HG03064 (cell line): Measurements from ENCODE around the gene HLA-DMA.

ENCODE experiments used
- ATAC-seq: cut with Tn5 transposase; IDR thresholded peaks from one replicate; pipeline ENCODE4 v1.9.1; 2021; ENCODE audit warnings: low read depth; ENCODE audit not compliant: unreplicated experiment

Gene HLA-DMA

DNA sequence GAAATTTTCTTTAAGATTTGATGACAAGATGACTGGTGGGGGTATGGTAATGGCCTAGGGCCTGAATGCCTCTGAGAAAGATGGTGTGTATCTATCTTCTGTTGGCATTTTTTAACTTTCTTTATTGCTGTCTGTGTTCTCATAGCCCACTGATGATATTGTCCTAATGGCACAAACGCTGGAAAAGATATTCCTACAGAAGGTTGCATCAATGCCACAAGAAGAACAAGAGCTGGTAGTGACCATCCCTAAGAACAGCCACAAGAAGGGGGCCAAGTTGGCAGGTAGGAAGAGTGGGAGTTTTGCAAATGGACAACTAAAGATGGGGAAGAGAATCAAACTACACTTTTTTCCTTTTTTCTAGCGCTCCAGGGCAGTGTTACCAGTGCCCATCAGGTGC, 23.0 kb upstream of the HLA-DMA start:
- no peak for ATAC-seq

DNA sequence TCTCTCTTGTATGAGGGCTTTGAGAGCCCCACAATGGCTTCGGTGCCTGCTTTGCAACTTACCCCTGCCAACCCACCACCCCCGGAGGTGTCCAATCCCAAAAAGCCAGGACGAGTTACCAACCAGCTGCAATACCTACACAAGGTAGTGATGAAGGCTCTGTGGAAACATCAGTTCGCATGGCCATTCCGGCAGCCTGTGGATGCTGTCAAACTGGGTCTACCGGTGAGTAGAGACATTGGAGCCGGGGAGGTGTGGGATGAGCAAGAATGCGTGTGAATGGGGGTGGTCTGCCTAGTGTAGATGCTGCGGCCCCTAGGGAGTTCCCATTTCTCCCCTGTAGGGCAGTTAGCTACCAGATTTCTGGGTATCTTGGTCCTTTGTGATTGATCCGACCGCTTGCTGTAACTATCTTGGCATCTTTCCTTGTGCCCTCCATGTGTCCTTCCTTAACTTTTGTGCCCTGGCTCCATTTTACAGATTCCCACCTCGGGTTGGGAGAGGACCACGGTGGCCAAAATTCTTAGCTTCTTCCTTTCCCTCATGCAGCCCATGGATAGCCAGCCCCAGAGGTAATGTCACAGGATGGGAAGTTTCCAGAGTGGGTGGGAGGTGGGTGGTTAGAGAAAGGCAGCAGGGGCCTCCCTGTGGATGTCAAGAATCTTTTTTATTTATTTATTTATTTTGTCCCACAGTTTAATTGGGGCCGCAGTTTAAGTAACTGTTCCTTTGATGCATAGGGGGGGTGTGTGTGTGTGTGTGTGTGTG, 21.8 kb upstream of the HLA-DMA start:
- no peak for ATAC-seq

- ATAC-seq, result no peak
Measured at GRCh38 chr6:32974016-32974333, 21.1 kb upstream of the HLA-DMA start.

GRCh38 chr6:32973144-32974015, 20.5 kb upstream of the HLA-DMA start:
- no peak for ATAC-seq

DNA sequence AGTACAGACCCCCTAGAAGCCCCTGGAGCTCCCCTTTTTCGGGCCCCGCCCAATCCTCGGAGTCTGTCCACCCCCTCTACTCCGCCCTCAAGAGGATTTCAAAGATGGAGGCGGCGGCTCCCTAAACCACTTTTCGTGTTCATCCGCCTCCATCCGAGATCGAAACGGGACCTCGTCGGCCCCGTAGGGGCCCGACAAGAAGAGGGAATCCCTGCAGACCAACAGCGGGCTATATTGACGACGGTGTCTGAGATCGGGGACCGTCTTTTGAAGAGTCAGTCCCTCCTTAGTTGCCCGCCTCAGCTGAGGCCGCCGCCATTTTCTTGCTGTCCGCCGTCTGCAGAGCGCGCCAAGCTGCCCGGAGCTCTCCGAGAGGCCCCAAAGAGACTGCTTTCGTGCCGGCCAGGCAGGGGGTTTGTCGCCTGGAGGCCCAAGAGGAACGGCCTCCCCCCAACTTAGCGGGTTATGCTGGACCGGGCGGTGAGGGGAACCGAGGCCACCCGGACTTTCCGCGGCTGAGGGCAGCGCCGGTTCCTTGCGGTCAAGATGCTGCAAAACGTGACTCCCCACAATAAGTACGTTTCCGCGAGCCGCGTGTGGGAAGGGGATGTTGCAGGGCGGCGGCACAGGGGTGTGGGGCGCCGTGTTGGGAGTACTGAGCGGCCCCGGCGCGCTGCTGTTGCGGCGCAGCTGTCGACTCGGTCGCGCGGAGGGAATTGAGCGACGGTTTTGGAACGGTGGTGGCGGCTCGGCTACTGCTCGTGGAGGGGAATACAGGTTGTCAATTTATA, 19.7 kb upstream of the HLA-DMA start:
- ATAC-seq, result no peak

DNA sequence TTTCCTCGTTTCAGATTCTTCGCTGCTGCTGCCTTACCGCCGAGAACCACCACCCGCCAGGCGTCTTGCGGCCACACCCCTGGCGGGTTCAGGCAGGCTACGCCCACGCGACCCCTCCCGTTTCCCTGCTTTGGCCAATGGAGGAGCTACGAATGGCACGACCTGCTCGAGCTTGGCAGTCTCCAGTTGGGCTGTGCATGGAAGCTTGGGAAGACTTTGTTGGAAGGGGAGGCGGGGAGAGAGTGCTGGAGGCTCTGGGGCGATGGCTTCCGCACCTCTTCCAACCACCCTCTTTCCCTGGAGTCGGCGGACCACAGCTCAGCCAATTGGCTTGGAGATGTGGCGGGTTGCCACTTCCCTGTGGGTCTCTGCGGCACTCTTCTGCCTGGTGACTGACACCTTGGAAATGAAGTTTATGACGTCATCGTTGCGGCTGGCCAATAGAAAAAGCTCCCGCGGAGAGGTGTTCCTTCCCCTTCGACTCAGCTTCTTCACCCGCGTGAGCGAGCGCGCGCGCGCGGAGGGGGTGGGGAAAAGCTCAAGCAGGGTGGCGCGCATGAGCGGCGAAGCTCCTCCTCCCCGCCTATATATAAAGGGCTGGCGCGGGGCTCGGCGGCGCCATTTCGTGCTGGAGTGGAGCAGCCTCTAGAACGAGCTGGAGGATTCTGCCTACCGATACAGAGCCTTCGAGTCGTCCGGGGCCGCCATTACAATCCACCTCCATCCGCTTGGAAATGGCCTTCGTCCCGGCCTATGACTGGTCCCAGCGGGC, 18.9 kb upstream of the HLA-DMA start:
- ATAC-seq, result peak; percentile 31

- no peak for ATAC-seq
Measured at GRCh38 chr6:32971242-32971580, 18.3 kb upstream of the HLA-DMA start.

- ATAC-seq, result no peak
Measured at GRCh38 chr6:32970413-32971241, 17.7 kb upstream of the HLA-DMA start.

- ATAC-seq, result no peak
Measured at GRCh38 chr6:32969685-32970412, 17.0 kb upstream of the HLA-DMA start.

- no peak for ATAC-seq
Measured at GRCh38 chr6:32968867-32969684, 16.2 kb upstream of the HLA-DMA start.

DNA sequence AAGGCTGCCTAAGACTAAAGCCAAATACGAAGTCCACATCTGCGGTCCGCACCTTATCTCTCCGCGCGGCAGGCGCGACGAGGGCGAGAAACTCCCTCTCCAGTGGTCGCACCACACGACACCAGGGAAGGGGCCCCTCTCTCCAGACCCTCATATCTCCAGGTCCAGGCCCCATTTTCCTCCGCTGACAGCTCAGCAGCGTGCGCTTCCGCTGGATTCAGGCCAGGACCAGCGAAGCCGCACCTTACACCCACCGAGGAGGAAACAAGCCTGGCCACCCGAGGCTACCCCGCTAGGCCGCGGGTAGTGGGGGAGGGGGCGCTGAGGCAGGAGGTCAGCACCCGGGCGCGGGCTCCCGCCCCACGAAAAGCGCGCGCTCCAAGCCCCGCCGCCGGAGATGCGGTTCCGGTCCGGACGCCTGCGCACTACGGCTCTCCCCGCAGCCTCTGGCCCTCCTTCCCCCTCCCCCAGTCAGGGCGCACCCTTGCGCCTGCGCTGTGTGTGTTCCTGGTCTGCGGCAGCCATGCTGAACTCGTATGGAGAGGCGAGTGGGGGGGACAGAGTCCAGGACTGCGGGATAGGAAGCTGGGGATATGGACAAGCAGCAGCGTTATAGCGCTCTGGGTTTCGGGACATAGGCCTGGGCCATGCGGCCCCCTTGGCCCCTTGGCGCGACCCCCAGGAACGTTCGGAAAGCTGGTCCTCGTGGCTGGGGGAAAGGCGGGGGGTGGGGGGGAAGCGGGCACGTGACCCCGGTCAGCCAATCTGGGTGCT, 15.4 kb upstream of the HLA-DMA start, which contains the start of gene BRD2:
BRD2 (plus strand) TSS at position 502 of the 774 bp plus-strand sequence. CDS start 4,305 bp downstream, outside the sequence.
- peak; percentile 27 for ATAC-seq

- no peak for ATAC-seq
Measured at GRCh38 chr6:32967151-32968091, 14.5 kb upstream of the HLA-DMA start.

GRCh38 chr6:32964776-32965175, 11.9 kb upstream of the HLA-DMA start:
- ATAC-seq, result no peak

GRCh38 chr6:32963866-32964265, 11.0 kb upstream of the HLA-DMA start:
- ATAC-seq, result no peak

DNA sequence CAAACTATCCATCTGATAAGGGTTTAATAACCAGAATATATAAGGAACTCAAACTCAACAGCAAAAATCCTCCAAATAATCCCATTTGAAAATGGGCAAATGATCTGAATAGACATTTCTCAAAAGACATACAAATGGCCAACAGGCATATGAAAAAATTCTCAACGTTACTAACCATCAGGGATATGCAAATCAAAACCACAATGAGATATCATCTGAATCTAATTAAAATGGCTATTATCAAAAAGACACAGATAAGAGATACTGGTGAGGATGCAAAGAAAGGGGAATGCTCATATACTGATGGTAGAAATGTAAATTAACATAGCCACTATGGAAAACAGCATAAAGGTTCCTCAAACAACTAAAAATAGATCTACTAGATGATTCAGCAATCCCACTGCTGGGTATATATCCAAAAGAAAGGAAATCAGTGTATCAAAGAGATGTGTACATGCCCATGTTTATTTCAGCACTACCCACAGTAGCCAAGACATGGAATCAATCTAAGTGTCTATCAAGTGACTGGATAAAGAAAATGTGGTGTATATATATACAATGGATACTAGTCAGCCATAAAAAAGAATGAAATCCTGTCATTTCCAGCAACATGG, 9.4 kb upstream of the HLA-DMA start:
- no peak for ATAC-seq

DNA sequence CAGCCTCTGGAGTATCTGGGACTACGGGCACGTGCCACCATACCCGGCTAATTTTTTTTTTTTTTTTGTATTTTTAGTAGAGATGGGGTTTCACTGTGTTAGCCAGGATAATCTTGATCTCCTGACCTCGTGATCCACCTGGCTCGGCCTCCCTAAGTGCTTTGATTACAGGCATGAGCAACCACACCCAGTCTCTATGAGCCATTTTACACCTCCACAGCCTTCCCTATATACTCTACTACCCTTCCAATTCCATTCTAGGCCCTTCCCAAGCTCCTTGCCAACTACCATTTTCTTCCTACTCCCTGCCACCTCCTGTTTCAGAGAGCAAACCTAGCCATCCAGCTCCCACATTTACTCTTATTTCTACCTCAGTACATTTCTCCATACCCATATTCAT, 7.7 kb upstream of the HLA-DMA start:
- no peak for ATAC-seq
